Heart left ventricle (tissue), 13 donors: ENCODE results near the gene USP50.

Experiments
- CTCF ChIP-seq, 12 donors: fragments of 200-600 bp; sonication (generic) in 4 of 12; IDR thresholded peaks; one replicate each; pipeline versions ENCODE4 v1.5.0 to v1.8.0; 2018 to 2022; ENCODE audit warnings: antibody characterized with exemption in 12 of 12, mild to moderate bottlenecking in 5 of 12
- POLR2A ChIP-seq, 2 donors: fragments of 450-650 bp; IDR thresholded peaks; one replicate each; pipeline ENCODE4 v1.6.1; 2017; ENCODE audit warnings: antibody characterized with exemption in 2 of 2, mild to moderate bottlenecking in 2 of 2, moderate library complexity in 2 of 2
- donor health status: ischemic (EF 13 %, LVEDD 7.1; RV severe dilation, severe dysfunction).
- donor health status: DM: no; HTN: yes; CAD: no.
- donor health status: DM: no; HTN: no; CAD: no.
- donor health status: ischemic (EF 25% LVEDD 6.9; RV normal size, moderate dysfunction).
- donor health status: ischemic (EF 25% LVEDD 5.7; RV mildly dilated, moderate dysfunction).
- donor health status: ischemic (EF 35%, LVEDD 5.7; RV mildly dilated, moderate dysfunction).
- donor health status: nonischemic (EF 11% LVEDD 7.7; RV severe dilation, severe dysfunction).
- donor health status: DM: yes; HTN: yes; CAD: no.
- donor health status: PGD.
- donor health status: ischemic (EF 29% LVEDD 5.4; RV normal size, mild dysfunction).
- donor health status: nonischemic (EF 23%, LVEDD 6.1; RV moderate dilation, normal function).

DNA sequence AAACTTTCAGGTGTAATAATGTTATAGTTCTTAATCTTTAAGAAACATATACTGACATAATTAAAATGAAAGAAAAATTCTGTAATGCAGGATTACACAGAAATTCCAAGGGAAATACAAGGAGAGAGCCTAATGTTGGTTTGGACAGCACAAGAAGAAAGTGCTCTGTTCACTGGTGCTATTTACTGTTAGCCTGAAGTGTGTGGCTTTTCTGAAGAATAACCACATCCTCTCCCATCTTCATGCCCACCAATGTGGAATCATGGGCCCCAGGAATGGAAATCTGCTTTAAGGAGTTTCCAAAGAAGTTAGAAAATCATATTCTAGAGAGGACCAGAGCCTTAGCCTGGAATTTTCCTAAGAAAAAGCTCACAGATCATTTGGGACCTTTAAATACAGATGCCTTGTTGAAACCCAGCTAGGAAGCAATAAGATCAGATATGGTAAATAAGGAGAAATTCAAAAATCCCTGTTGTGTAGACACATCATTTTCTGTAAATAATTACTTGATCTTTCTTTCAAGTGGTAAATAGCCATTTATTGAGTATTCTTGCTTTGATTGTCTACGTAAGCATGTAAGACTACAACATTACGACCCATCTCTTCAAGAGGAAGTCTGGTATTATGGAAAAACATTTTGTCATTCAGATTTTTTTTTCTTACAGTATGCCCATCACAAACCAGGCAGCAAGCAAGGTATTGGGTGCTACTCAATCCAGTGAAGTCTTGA lies 10.3 kb upstream of the USP50 start:
- TF ChIP-seq CTCF (IDR thresholded peaks at IDR 0.05): no peak
- no peak for TF ChIP-seq POLR2A (IDR thresholded peaks at IDR 0.05)
